ENCODE measurements around the gene CDT1.

Gene CDT1

GRCh38 chr16:88830783-88831182, 27.2 kb downstream of the CDT1 start:
- in situ Hi-C loops (cut with MboI; ENCODE audit: low sequenced_read_pairs, unreplicated experiment) = no loop called here
- DNase-seq (ENCODE audit: low spot score) = no peak

GRCh38 chr16:88831838-88832237, 28.2 kb downstream of the CDT1 start:
- DNase-seq (ENCODE audit: low spot score) = no peak
- in situ Hi-C loops (cut with MboI; ENCODE audit: low sequenced_read_pairs, unreplicated experiment) = no loop called here
- no peak for TF ChIP-seq CTCF (IDR thresholded peaks at IDR 0.05; ENCODE audit: borderline replicate concordance, control extremely low read depth, extremely low read depth, insufficient read depth, missing control alignments)

More at GRCh38 chr16:88830783-88831182, 27.2 kb downstream of the CDT1 start:
- no peak for TF ChIP-seq CTCF (IDR thresholded peaks at IDR 0.05; ENCODE audit: borderline replicate concordance, control extremely low read depth, extremely low read depth, insufficient read depth, missing control alignments)

GRCh38 chr16:88833086-88833485, 29.5 kb downstream of the CDT1 start:
- no peak for DNase-seq (ENCODE audit: low spot score)
- no peak for TF ChIP-seq CTCF (IDR thresholded peaks at IDR 0.05; ENCODE audit: borderline replicate concordance, control extremely low read depth, extremely low read depth, insufficient read depth, missing control alignments)
- in situ Hi-C loops (cut with MboI; ENCODE audit: low sequenced_read_pairs, unreplicated experiment) = no loop called here

- no peak for DNase-seq (ENCODE audit: low spot score)
- in situ Hi-C loops (cut with MboI; ENCODE audit: low sequenced_read_pairs, unreplicated experiment) = no loop called here
- no peak for TF ChIP-seq CTCF (IDR thresholded peaks at IDR 0.05; ENCODE audit: borderline replicate concordance, control extremely low read depth, extremely low read depth, insufficient read depth, missing control alignments)
Measured at GRCh38 chr16:88834670-88835069, 31.1 kb downstream of the CDT1 start.

- in situ Hi-C loops (cut with MboI; ENCODE audit: low sequenced_read_pairs, unreplicated experiment) = no loop called here
- TF ChIP-seq CTCF (IDR thresholded peaks at IDR 0.05; ENCODE audit: borderline replicate concordance, control extremely low read depth, extremely low read depth, insufficient read depth, missing control alignments) = no peak
- no peak for DNase-seq (ENCODE audit: low spot score)
Measured at GRCh38 chr16:88835383-88835782, 31.8 kb downstream of the CDT1 start.

- in situ Hi-C loops (cut with MboI; ENCODE audit: low sequenced_read_pairs, unreplicated experiment) = no loop called here
- no peak for TF ChIP-seq CTCF (IDR thresholded peaks at IDR 0.05; ENCODE audit: borderline replicate concordance, control extremely low read depth, extremely low read depth, insufficient read depth, missing control alignments)
- no peak for DNase-seq (ENCODE audit: low spot score)
Measured at GRCh38 chr16:88835818-88836217, 32.2 kb downstream of the CDT1 start.

GRCh38 chr16:88836791-88837190, 33.2 kb downstream of the CDT1 start:
- in situ Hi-C loops (cut with MboI; ENCODE audit: low sequenced_read_pairs, unreplicated experiment) = no loop called here
- TF ChIP-seq CTCF (IDR thresholded peaks at IDR 0.05; ENCODE audit: borderline replicate concordance, control extremely low read depth, extremely low read depth, insufficient read depth, missing control alignments) = no peak

More at GRCh38 chr16:88836791-88837190, 33.2 kb downstream of the CDT1 start:
- no peak for DNase-seq (ENCODE audit: low spot score)

Measured in GM13976 (cell line).